IMR-90 (cell line): ENCODE results near the gene MAML3. TPM values are rescaled to one million over a fixed set of nuclear protein-coding genes. Genes with fewer than 3 reads are reported as not detected.

Experiments
- ATAC-seq: fragments of 200-7000 bp; cut with Tn5 transposase; 2 replicates; pipeline ENCODE4 v1.9.1; 2020; ENCODE audit warnings: low read depth, mild to moderate bottlenecking, moderate library complexity
- BruUV-seq: library from RNA; stranded (reverse); fragments of 400-500 nt; replicated peaks from 2 replicates; lab custom pipeline; 2021; lab: Mats Ljungman, UMichigan
- CTCF ChIA-PET: fragments of 300-600 bp; formaldehyde crosslinking; extraction: SDS; loops from one replicate; lab custom pipeline; 2021; ENCODE audit warnings: antibody characterized with exemption; lab: Yijun Ruan, JAX
- POLR2A ChIA-PET: fragments of 300-600 bp; sonication (Branson Sonifier 250); formaldehyde crosslinking; loops from one replicate; lab custom pipeline; 2022; ENCODE audit warnings: antibody characterized with exemption; ENCODE audit not compliant: unreplicated experiment; lab: Charles Lee
- DNase-seq: peaks from one replicate; pipeline ENCODE4 v3.0.0; 2013
- H2AFZ ChIP-seq: replicated peaks from 2 replicates; pipeline ENCODE3; 2013; ENCODE audit warnings: low read length, mild to moderate bottlenecking; ENCODE audit not compliant: poor library complexity
- H2AK5ac ChIP-seq: 2 replicates; pipeline ENCODE4 v1.6.1; 2013; ENCODE audit warnings: low read depth, low read length, inconsistent platforms
- H2AK9ac ChIP-seq: replicated peaks from 2 replicates; pipeline ENCODE3; 2013; ENCODE audit warnings: mild to moderate bottlenecking, low read depth, low read length, moderate library complexity; ENCODE audit not compliant: poor library complexity
- H2BK120ac ChIP-seq: 2 replicates; pipeline ENCODE4 v1.6.1; 2013; ENCODE audit warnings: low read depth, low read length, inconsistent platforms
- H2BK15ac ChIP-seq: 3 replicates; pipeline ENCODE4 v1.6.1; 2013; ENCODE audit warnings: low read depth, low read length, inconsistent platforms
- H2BK20ac ChIP-seq: 2 replicates; pipeline ENCODE4 v1.6.1; 2013; ENCODE audit warnings: low read depth, mild to moderate bottlenecking, inconsistent platforms, low read length, moderate library complexity
- H2BK5ac ChIP-seq: 2 replicates; pipeline ENCODE4 v1.6.1; 2013; ENCODE audit warnings: mild to moderate bottlenecking, low read depth, low read length, inconsistent platforms; ENCODE audit not compliant: poor library complexity, severe bottlenecking
- H3K14ac ChIP-seq: replicated peaks from 2 replicates; pipeline ENCODE4 v1.6.1; 2013; ENCODE audit warnings: low read depth, low read length, inconsistent platforms
- H3K18ac ChIP-seq: 2 replicates; pipeline ENCODE4 v1.6.1; 2013; ENCODE audit warnings: low read depth, low read length, control low read depth
- H3K23ac ChIP-seq: 2 replicates; pipeline ENCODE4 v1.6.1; 2013; ENCODE audit warnings: low read depth, low read length, inconsistent platforms
- H3K27ac ChIP-seq: 2 replicates; pipeline ENCODE4 v1.5.1; 2013; ENCODE audit warnings: mild to moderate bottlenecking, control low read depth, low read length; ENCODE audit not compliant: insufficient read depth
- H3K27me3 ChIP-seq: 2 replicates; pipeline ENCODE4 v1.6.1; 2013; ENCODE audit warnings: low read length; ENCODE audit not compliant: control insufficient read depth, insufficient read depth
- H3K36me3 ChIP-seq: 2 replicates; pipeline ENCODE4 v1.6.1; 2013; ENCODE audit warnings: low read length, mixed read lengths; ENCODE audit not compliant: control insufficient read depth, insufficient read depth
- H3K4ac ChIP-seq: 2 replicates; pipeline ENCODE4 v1.6.1; 2013; ENCODE audit warnings: low read depth, low read length, inconsistent platforms
- H3K4me1 ChIP-seq: 2 replicates; pipeline ENCODE4 v1.6.1; 2013; ENCODE audit warnings: low read length, mixed read lengths; ENCODE audit not compliant: control insufficient read depth, insufficient read depth
- H3K4me2 ChIP-seq: 2 replicates; pipeline ENCODE4 v1.6.1; 2013; ENCODE audit warnings: low read depth, mild to moderate bottlenecking, control low read depth, low read length, moderate library complexity
- H3K4me3 ChIP-seq: 2 replicates; pipeline ENCODE4 v1.5.1; 2013; ENCODE audit warnings: low read depth, mild to moderate bottlenecking, control low read depth, low read length, moderate library complexity; ENCODE audit not compliant: insufficient read depth
- H3K56ac ChIP-seq: 2 replicates; pipeline ENCODE4 v1.6.1; 2013; ENCODE audit warnings: low read length, inconsistent platforms; ENCODE audit not compliant: insufficient read depth; ENCODE audit errors: extremely low read depth
- H3K79me1 ChIP-seq, 2 experiments: 2 replicates each; pipeline ENCODE4 v1.6.1; 2013; ENCODE audit warnings: low read length in 2 of 2, inconsistent platforms in 1 of 2, low read depth in 1 of 2
- H3K9ac ChIP-seq: 2 replicates; pipeline ENCODE4 v1.6.1; 2013; ENCODE audit warnings: low read depth, low read length, control low read depth
- H3K9me1 ChIP-seq: 2 replicates; pipeline ENCODE4 v1.6.1; 2013; ENCODE audit warnings: low read length, inconsistent platforms; ENCODE audit not compliant: insufficient read depth
- H3K9me3 ChIP-seq: 2 replicates; pipeline ENCODE4 v1.6.1; 2013; ENCODE audit warnings: low read length; ENCODE audit not compliant: control insufficient read depth, insufficient read depth
- H4K20me1 ChIP-seq: 2 replicates; pipeline ENCODE4 v1.6.1; 2013; ENCODE audit warnings: low read length, inconsistent platforms; ENCODE audit not compliant: insufficient read depth
- H4K5ac ChIP-seq: 2 replicates; pipeline ENCODE4 v1.6.1; 2013; ENCODE audit warnings: mild to moderate bottlenecking, low read depth, low read length, control low read depth
- H4K8ac ChIP-seq, 2 experiments: 2 replicates each; pipeline ENCODE4 v1.6.1; 2013; ENCODE audit warnings: low read depth in 2 of 2, low read length in 2 of 2, control low read depth in 1 of 2, inconsistent platforms in 1 of 2
- H4K91ac ChIP-seq: 2 replicates; pipeline ENCODE4 v1.6.1; 2013; ENCODE audit warnings: low read depth, low read length, inconsistent platforms; ENCODE audit not compliant: insufficient read depth
- ELK1 ChIP-seq: fragments of 150-350 bp; IDR thresholded peaks from 2 replicates; pipeline ENCODE4 v1.6.1; 2016; ENCODE audit warnings: low read depth, mild to moderate bottlenecking, low read length, moderate library complexity, borderline replicate concordance
- MAZ ChIP-seq: IDR thresholded peaks from 2 replicates; pipeline ENCODE4 v1.6.1; 2012; ENCODE audit warnings: low read depth, mild to moderate bottlenecking, low read length, improper control_type of control experiment, moderate library complexity, borderline replicate concordance
- MXI1 ChIP-seq: IDR thresholded peaks from 2 replicates; pipeline ENCODE4 v1.6.1; 2012; ENCODE audit warnings: low read depth, mild to moderate bottlenecking, low read length, moderate library complexity, borderline replicate concordance
- NFE2L2 ChIP-seq: fragments of 150-350 bp; IDR thresholded peaks from 2 replicates; pipeline ENCODE4 v1.6.1; 2016; ENCODE audit warnings: low read depth, mild to moderate bottlenecking, low read length
- POLR2A ChIP-seq: IDR thresholded peaks from 2 replicates; pipeline ENCODE4 v1.6.1; 2012; ENCODE audit warnings: mild to moderate bottlenecking, low read depth, low read length
- RAD21 ChIP-seq: IDR thresholded peaks from 2 replicates; pipeline ENCODE4 v1.6.1; 2012; ENCODE audit warnings: low read length, improper control_type of control experiment
- RCOR1 ChIP-seq: IDR thresholded peaks from 2 replicates; pipeline ENCODE4 v1.6.1; 2012; ENCODE audit warnings: mild to moderate bottlenecking, low read length, improper control_type of control experiment; ENCODE audit not compliant: insufficient replicate concordance
- SMC3 ChIP-seq: fragments of 150-350 bp; IDR thresholded peaks from 2 replicates; pipeline ENCODE4 v1.6.1; 2016; ENCODE audit warnings: low read depth, mild to moderate bottlenecking, antibody characterized with exemption, low read length, moderate library complexity
- WGBS, 2 experiments: methylation state at CpG; one replicate each; pipeline versions ENCODE4 v1.1.5 to v1.1.7; 2013; ENCODE audit warnings: missing lambda C conversion rate in 2 of 2; ENCODE audit not compliant: insufficient read length in 1 of 2; ENCODE audit errors: extremely low coverage in 2 of 2; 5-methylcytosine and 5-hydroxymethylcytosine counted together
- dilution Hi-C: fragments of 300-500 bp; cut with HindIII; formaldehyde crosslinking; loops from one replicate; pipeline ENCODE4 v1.14.3; 2018; ENCODE audit warnings: low sequenced_read_pairs; ENCODE audit not compliant: unreplicated experiment
- in situ Hi-C: fragments of 300-500 bp; cut with MboI; formaldehyde crosslinking; loops from 3 replicates; pipeline ENCODE4 v1.14.3; 2019; ENCODE audit warnings: low sequenced_read_pairs, inconsistent platforms, mixed read lengths
- intact Hi-C: fragments of 100-400 bp; cut with micrococcal nuclease; formaldehyde crosslinking; loops from 2 replicates; pipeline ENCODE4 v1.10.0; 2022
- polyA plus RNA-seq, 3 experiments: library from polyadenylated mRNA; depleted of rRNA; stranded (reverse); fragments of >200 nt; gene quantifications; 2 replicates each; pipeline ENCODE4 v1.2.3, GENCODE V29; 2012; ENCODE audit warnings: low replicate concordance in 1 of 3
- total RNA-seq: library from RNA; depleted of rRNA; stranded (reverse); fragments of >200 nt; gene quantifications from 2 replicates; pipeline ENCODE4 v1.2.3, GENCODE V29; 2012

The MAML3 gene
- total and polyA plus RNA-seq, 2 of the 4 experiments (the other 2 are of a cell fraction): 0.90 to 1.7 TPM

GRCh38 chr4:140048419-140048995 lies 105.5 kb downstream of the MAML3 start (continued):
- TF ChIP-seq POLR2A: no peak
- no peak for TF ChIP-seq RCOR1

DNA sequence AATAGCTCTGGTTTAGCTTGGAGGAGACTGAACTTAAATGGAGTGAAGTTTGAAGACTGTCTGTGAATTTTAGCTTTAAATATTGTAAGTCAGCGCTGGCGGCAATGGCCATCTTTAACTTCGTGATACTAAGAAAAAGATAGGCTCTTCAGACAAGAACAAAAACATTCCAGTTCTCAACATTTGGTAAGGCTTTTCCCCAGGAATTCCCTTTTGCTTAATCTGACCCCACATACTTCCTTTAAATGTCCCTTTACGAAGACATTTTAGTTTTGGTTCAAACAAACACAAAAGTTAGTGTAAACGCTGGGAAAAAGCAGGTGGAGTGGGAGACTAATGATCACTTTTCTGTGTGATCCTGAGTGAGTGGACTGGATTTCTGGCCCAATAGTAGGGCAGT lies 106.2 kb downstream of the MAML3 start:
- Histone ChIP-seq H2AK5ac (no peak overlapping the region), H3K36me3 (no peaks in the 10 kb centered on the region), H3K14ac (no peak overlapping the region), H3K4me3 (no peak overlapping the region), H3K9ac (no peak overlapping the region), H4K5ac (no peak overlapping the region), H3K4me1 (peaks cover 12% of the 10 kb centered on the region), H4K8ac (no peak overlapping the region), H4K91ac (no peak overlapping the region), H3K9me3 (no peaks in the 10 kb centered on the region), H3K9me1 (peaks cover 3% of the 10 kb centered on the region), H2AK9ac (no peak overlapping the region), H3K18ac (0 out of 2 replicates have a peak overlapping the region, but pooled peaks have one; percentile 13), H2BK15ac (no peak overlapping the region), H3K27me3 (no peaks in the 10 kb centered on the region), H2BK5ac (no peak overlapping the region), H2BK120ac (no peak overlapping the region; the same call in 1 of the 2 replicates), H2BK20ac (no peak overlapping the region; the same call in 1 of the 2 replicates), H3K23ac (no peak overlapping the region), H3K56ac (no peak overlapping the region), H3K79me1 (peaks cover 4 to 14% of the 10 kb centered on the region in 2 experiments; a peak in 1 of 4 replicates), H4K20me1 (no peaks in the 10 kb centered on the region), H3K27ac (no peak overlapping the region), H3K4me2 (peak overlapping the region; percentile 35; the same call in 1 of the 2 replicates), H2AFZ (no peak overlapping the region), H3K4ac (no peak overlapping the region)
- in situ Hi-C loops: loop anchor here (10.0 kb wide), 1 partner anchor 107 kb away; the partner anchor contains the start of gene MAML3
- BruUV-seq: no TSS peak
- POLR2A ChIA-PET: no interaction called here
- intact Hi-C loops: loop anchor here (5.0 kb wide), 2 partner anchors 310 to 390 kb away; no protein-coding TSS in a partner anchor
- CTCF ChIA-PET: no interaction called here
- dilution Hi-C loops: no loop called here
- no peak for TF ChIP-seq MAZ
- TF ChIP-seq NFE2L2: no peak
- TF ChIP-seq RCOR1: no peak
- no peak for TF ChIP-seq MXI1
- TF ChIP-seq RAD21: no peak
- no peak for TF ChIP-seq SMC3
- TF ChIP-seq ELK1: no peak
- no peak for DNase-seq
- 85% methylated on average over 3 of the region's 5 CpGs; no CpG with 5 or more reads in 1 of the 2 experiments for WGBS, 2 experiments
- ATAC-seq: no peak
